HepG2 (cell line): ENCODE results near the gene GALNT10. TPM values are rescaled to one million over a fixed set of nuclear protein-coding genes. Genes with fewer than 3 reads are reported as not detected.

ENCODE experiments used
- ATAC-seq: fragments of 200-7000 bp; cut with Tn5 transposase; 3 replicates; pipeline ENCODE4 v1.9.1; 2020; ENCODE audit warnings: mild to moderate bottlenecking, moderate library complexity
- BruUV-seq: library from RNA; stranded (reverse); fragments of 400-500 nt; replicated peaks from 2 replicates; lab custom pipeline; 2021; lab: Mats Ljungman, UMichigan
- CTCF ChIA-PET: fragments of 300-600 bp; formaldehyde crosslinking; extraction: SDS; loops from one replicate; lab custom pipeline; 2021; ENCODE audit warnings: low total read pairs, inconsistent platforms, low intra/inter-chr PET ratio; lab: Yijun Ruan, JAX
- POLR2A ChIA-PET: fragments of 350-600 bp; sonication (Branson Sonifier 250); formaldehyde crosslinking; loops from one replicate; lab custom pipeline; 2020; ENCODE audit warnings: antibody characterized with exemption, inconsistent platforms; lab: Yijun Ruan, JAX
- DNase-seq: peaks from one replicate; pipeline ENCODE4 v3.0.0-alpha.2; 2015; ENCODE audit warnings: low spot score
- FAIRE-seq: peaks from 3 replicates; lab custom pipeline; 2011; peaks lifted over from hg19 to GRCh38; lab: Jason Lieb, UNC
- H2AFZ ChIP-seq: one replicate; pipeline ENCODE4 v1.6.1; 2011; ENCODE audit warnings: low read length, inconsistent platforms
- H3K27ac ChIP-seq: fragments of 300-600 bp; 3 replicates; pipeline ENCODE4 v1.8.0; 2011; ENCODE audit warnings: mixed run types, mild to moderate bottlenecking, mixed read lengths, low read length, inconsistent platforms; ENCODE audit not compliant: insufficient read depth; ENCODE audit errors: extremely low read length
- H3K27me3 ChIP-seq, 2 experiments: fragments of 200-600 bp in 1 of 2; 2 replicates in 1 of 2; 3 replicates in 1 of 2; pipeline versions ENCODE4 v1.6.0 to v1.8.0; 2011; ENCODE audit warnings: low read length in 2 of 2, mild to moderate bottlenecking in 2 of 2, moderate library complexity in 2 of 2, inconsistent platforms in 1 of 2; ENCODE audit not compliant: insufficient read depth in 2 of 2, control insufficient read depth in 1 of 2
- H3K36me3 ChIP-seq, 2 experiments: fragments of 200-600 bp in 1 of 2; replicated peaks in 1 of 2; 2 replicates in 1 of 2; 3 replicates in 1 of 2; pipeline versions ENCODE4 v1.5.1 to v1.8.0; 2011; ENCODE audit warnings: low read length in 2 of 2, inconsistent platforms in 1 of 2; ENCODE audit not compliant: insufficient read depth in 2 of 2, control insufficient read depth in 1 of 2
- H3K4me1 ChIP-seq: 2 replicates; pipeline ENCODE4 v1.5.1; 2012; ENCODE audit warnings: low read length, inconsistent platforms; ENCODE audit not compliant: insufficient read depth
- H3K4me2 ChIP-seq: 2 replicates; pipeline ENCODE4 v1.6.0; 2011; ENCODE audit warnings: low read depth, low read length, inconsistent platforms
- H3K4me3 ChIP-seq, 3 experiments: fragments of 200-600 bp in 1 of 3; sonication (generic), shearing (Covaris generic) in 1 of 3; replicated peaks in 1 of 3; 2 replicates each; pipeline ENCODE4 v1.5.1; 2011 to 2016; ENCODE audit warnings: low read length in 3 of 3, inconsistent platforms in 2 of 3, low read depth in 2 of 3, mild to moderate bottlenecking in 2 of 3, control low read depth in 1 of 3, mixed read lengths in 1 of 3; ENCODE audit not compliant: insufficient read depth in 1 of 3
- H3K79me2 ChIP-seq: one replicate; pipeline ENCODE4 v1.6.1; 2011; ENCODE audit warnings: low read length, inconsistent platforms; ENCODE audit not compliant: insufficient read depth
- H3K9ac ChIP-seq: 2 replicates; pipeline ENCODE4 v1.6.0; 2011; ENCODE audit warnings: mild to moderate bottlenecking, low read depth, low read length, inconsistent platforms; ENCODE audit not compliant: insufficient read depth
- H3K9me3 ChIP-seq: 2 replicates; pipeline ENCODE4 v1.5.1; 2012; ENCODE audit warnings: mild to moderate bottlenecking, low read length
- H4K20me1 ChIP-seq: 2 replicates; pipeline ENCODE4 v1.6.0; 2011; ENCODE audit warnings: inconsistent platforms, mild to moderate bottlenecking, low read length, moderate library complexity; ENCODE audit not compliant: insufficient read depth
- ARID4A ChIP-seq: sonication (generic); formaldehyde crosslinking; IDR thresholded peaks from 2 replicates; pipeline ENCODE4 v1.5.0; 2020; ENCODE audit warnings: mild to moderate bottlenecking, missing genetic modification reagents, borderline replicate concordance
- ELK4 ChIP-seq: sonication (generic); formaldehyde crosslinking; IDR thresholded peaks from 2 replicates; pipeline ENCODE4 v1.9.0; 2021; ENCODE audit warnings: missing genetic modification reagents, borderline replicate concordance
- GLI4 ChIP-seq: sonication (generic); formaldehyde crosslinking; IDR thresholded peaks from 2 replicates; pipeline ENCODE4 v1.5.1; 2020; ENCODE audit warnings: missing genetic modification reagents, mild to moderate bottlenecking, moderate library complexity, borderline replicate concordance
- SOX13 ChIP-seq, 3 experiments: fragments of 450-650 bp in 1 of 3; sonication (generic) in 1 of 3; formaldehyde crosslinking in 1 of 3; IDR thresholded peaks in 2 of 3; conservative IDR thresholded peaks in 1 of 3; 2 replicates each; pipeline versions ENCODE4 v1.5.0 to v1.6.1; 2016 to 2020; ENCODE audit warnings: antibody characterized with exemption in 1 of 3, mild to moderate bottlenecking in 1 of 3, missing compliant biosample characterization in 1 of 3, missing genetic modification reagents in 1 of 3, moderate library complexity in 1 of 3
- ZBTB14 ChIP-seq: sonication (generic); formaldehyde crosslinking; IDR thresholded peaks from 2 replicates; pipeline ENCODE4 v1.4.0; 2020; ENCODE audit warnings: missing genetic modification reagents
- ZKSCAN8 ChIP-seq: IDR thresholded peaks from 2 replicates; pipeline ENCODE4 v1.6.1; 2016; ENCODE audit warnings: borderline replicate concordance, missing genetic modification reagents, missing compliant biosample characterization
- ZNF430 ChIP-seq: sonication (generic); formaldehyde crosslinking; IDR thresholded peaks from 2 replicates; pipeline ENCODE4 v1.9.0; 2021; ENCODE audit warnings: mild to moderate bottlenecking, missing genetic modification reagents
- ZNF547 ChIP-seq: sonication (generic); formaldehyde crosslinking; IDR thresholded peaks from 2 replicates; pipeline ENCODE4 v1.5.1; 2020; ENCODE audit warnings: mild to moderate bottlenecking, missing genetic modification reagents
- ZNF614 ChIP-seq: IDR thresholded peaks from 2 replicates; pipeline ENCODE4 v1.6.1; 2018; ENCODE audit warnings: missing biosample characterization, missing genetic modification reagents, inconsistent platforms, borderline replicate concordance
- WGBS: methylation state at CpG from one replicate; pipeline ENCODE4 v1.1.6; 2017; ENCODE audit warnings: low lambda C conversion rate; 5-methylcytosine and 5-hydroxymethylcytosine counted together
- in situ Hi-C: cut with HindIII; loops from 2 replicates; pipeline ENCODE4 v1.10.0; 2017; ENCODE audit warnings: low pct_unique_long_range_greater_than_20kb; ENCODE audit not compliant: extremely low pct_ligation_motif_present
- intact Hi-C: fragments of 100-400 bp; cut with micrococcal nuclease; formaldehyde crosslinking; loops from one replicate; pipeline ENCODE4 v1.10.0; 2022; ENCODE audit not compliant: unreplicated experiment
- polyA plus RNA-seq, 8 experiments: library from polyadenylated mRNA; depleted of rRNA in 3 of 8; stranded (reverse) in 7 of 8; unstranded in 1 of 8; fragments of >200 nt; fragmentation: Illumina TruSeq in 4 of 8; extraction: Trizol in 4 of 8; gene quantifications; 2 replicates each; pipeline versions ENCODE4 v1.2.1 to v1.2.3, GENCODE V29; 2011 to 2016; ENCODE audit warnings: low read depth in 4 of 8, missing spikeins in 1 of 8, mixed read lengths in 1 of 8; ENCODE audit not compliant: insufficient read depth in 1 of 8
- total RNA-seq, 5 experiments: library from RNA; depleted of rRNA; stranded (reverse); fragments of >200 nt; fragmentation: Illumina TruSeq; extraction: Trizol; gene quantifications; 2 replicates each; pipeline ENCODE4 v1.2.3, GENCODE V29; 2016; ENCODE audit warnings: low read depth in 1 of 5

GALNT10 gene
- total and polyA plus RNA-seq, 2 of the 13 experiments (the other 11 are each of a cell fraction or from before 2014, with no cell fraction given), result 8.1 to 11.2 TPM

GRCh38 chr5:154236011-154236410 lies 45.5 kb downstream of the GALNT10 start:
- POLR2A ChIA-PET, result no interaction called here
- FAIRE-seq, result no peak

More at GRCh38 chr5:154236011-154236410, 45.5 kb downstream of the GALNT10 start:
- ATAC-seq (no peak), DNase-seq (no peak)
- Histone ChIP-seq H3K4me1 (no peaks in the 10 kb centered on the region), H3K4me2 (no peak overlapping the region), H3K27me3 (no peaks in the 10 kb centered on the region), H3K9ac (no peak overlapping the region), H2AFZ (no peak overlapping the region), H3K9me3 (no peaks in the 10 kb centered on the region), H3K4me3 (no peak overlapping the region), H3K27ac (no peak overlapping the region), H3K79me2 (no peaks in the 10 kb centered on the region), H3K36me3 (no peaks in the 10 kb centered on the region), H4K20me1 (no peaks in the 10 kb centered on the region)
- in situ Hi-C loops (no loop called here), intact Hi-C loops (no loop called here)
- TF ChIP-seq GLI4 (no peak), ZNF547 (CRISPR knock-in tag) (no peak), ZNF614 (CRISPR knock-in tag) (no peak), ZKSCAN8 (CRISPR knock-in tag) (no peak), ARID4A (no peak), SOX13 (IDR thresholded peaks at IDR 0.05) (no peak), SOX13 (CRISPR knock-in tag; conservative IDR thresholded peaks at IDR 0.05 in 1 of 2, IDR thresholded peaks at IDR 0.05 in 1 of 2) (no peak), ELK4 (CRISPR knock-in tag) (no peak), ZNF430 (no peak), ZBTB14 (CRISPR knock-in tag) (no peak)
- no TSS peak for BruUV-seq
- CTCF ChIA-PET, result no interaction called here
- 86% methylated on average over 1 of the region's 1 CpG for WGBS
